Activated CD4-positive, alpha-beta memory T cell treated with anti-CD3 and anti-CD28 coated beads for 36 hours (primary cell): Measurements from ENCODE around the gene SSX2IP. TPM values are rescaled to one million over a fixed set of nuclear protein-coding genes. Genes with fewer than 3 reads are reported as not detected.
"Not testable (repeated sequence)": the region's sequence is repeated elsewhere in the genome, so short reads cannot be mapped to it uniquely, and the experiment has no call there.

Experiments used
- CTCF ChIA-PET: fragments of 350-600 bp; sonication (Branson Sonifier 250); formaldehyde crosslinking; loops from one replicate; lab custom pipeline; 2021; ENCODE audit warnings: antibody characterized with exemption, inconsistent platforms; lab: Charles Lee
- POLR2A ChIA-PET: fragments of 350-600 bp; sonication (Branson Sonifier 250); formaldehyde crosslinking; loops from one replicate; lab custom pipeline; 2021; ENCODE audit warnings: antibody characterized with exemption; lab: Charles Lee
- DNase-seq: peaks from one replicate; pipeline ENCODE4 v3.0.0-alpha.2; 2020
- H3K27ac Mint-ChIP-seq: one replicate; pipeline ENCODE4 v1.8.0; 2021; ENCODE audit warnings: mixed read lengths
- H3K27me3 Mint-ChIP-seq: one replicate; pipeline ENCODE4 v1.8.0; 2021; ENCODE audit warnings: mixed read lengths
- H3K36me3 Mint-ChIP-seq: one replicate; pipeline ENCODE4 v1.8.0; 2021; ENCODE audit warnings: mixed read lengths
- H3K4me1 Mint-ChIP-seq: one replicate; pipeline ENCODE4 v1.8.0; 2021; ENCODE audit warnings: low read depth, mixed read lengths
- H3K4me3 Mint-ChIP-seq: one replicate; pipeline ENCODE4 v1.8.0; 2021; ENCODE audit warnings: mild to moderate bottlenecking, mixed read lengths
- H3K9me3 Mint-ChIP-seq: one replicate; pipeline ENCODE4 v1.8.0; 2021; ENCODE audit warnings: mixed read lengths
- intact Hi-C: fragments of 100-400 bp; cut with micrococcal nuclease; formaldehyde crosslinking; loops from one replicate; pipeline ENCODE4 v1.15.1; 2023
- total RNA-seq, 2 experiments: library from RNA; stranded (reverse); gene quantifications; one replicate each; pipeline ENCODE4 v1.2.3, GENCODE V29; 2021

Gene SSX2IP
- total RNA-seq, 2 experiments from 2014 or later: 10.9 to 11.6 TPM

GRCh38 chr1:84724128-84724860 is 34.0 kb upstream of the SSX2IP start:
- POLR2A ChIA-PET: no interaction called here
- Mint-ChIP-seq H3K36me3 (no peaks in the 10 kb centered on the region), H3K9me3 (no peaks in the 10 kb centered on the region), H3K4me3 (no peak overlapping the region), H3K27ac (no peak overlapping the region), H3K4me1 (peaks cover 14% of the 10 kb centered on the region), H3K27me3 (no peaks in the 10 kb centered on the region)
- intact Hi-C loops: loop anchor here (1.0 to 5.0 kb wide), 2 partner anchors 57 to 282 kb away; no protein-coding TSS in a partner anchor
- CTCF ChIA-PET: interaction anchor here (0.6 to 3.3 kb wide), 38 partner anchors 8 to 583 kb away, joined by 3 to 19 read pairs (median 4); partner anchors contain the start of genes RPF1 and SSX2IP
- DNase-seq: peak; percentile 71

- Mint-ChIP-seq H3K4me1 (peaks cover 14% of the 10 kb centered on the region), H3K27me3 (no peaks in the 10 kb centered on the region), H3K36me3 (no peaks in the 10 kb centered on the region), H3K4me3 (no peak overlapping the region), H3K9me3 (no peaks in the 10 kb centered on the region), H3K27ac (no peak overlapping the region)
- intact Hi-C loops: loop anchor here (5.0 kb wide), 1 partner anchor 55 kb away; no protein-coding TSS in a partner anchor
- DNase-seq: no peak
- CTCF ChIA-PET: interaction anchor here (0.7 to 2.8 kb wide), 8 partner anchors 8 to 280 kb away, joined by 3 to 14 read pairs (median 4); no protein-coding TSS in a partner anchor
- POLR2A ChIA-PET: no interaction called here
These were observed 32.5 kb upstream of the SSX2IP start for GRCh38 chr1:84722794-84723193.

GRCh38 chr1:84721872-84722271 is 31.6 kb upstream of the SSX2IP start:
- POLR2A ChIA-PET, DNase-seq, H3K4me3 Mint-ChIP-seq, H3K36me3 Mint-ChIP-seq, H3K27ac Mint-ChIP-seq, H3K9me3 Mint-ChIP-seq, H3K27me3 Mint-ChIP-seq: not testable (repeated sequence)
- CTCF ChIA-PET: interaction anchor here (1.0 to 1.9 kb wide), 5 partner anchors 8 to 279 kb away, joined by 3 to 7 read pairs (median 5); no protein-coding TSS in a partner anchor
- peaks cover 14% of the 10 kb centered on the region for H3K4me1 Mint-ChIP-seq
- intact Hi-C loops: loop anchor here (1.0 to 5.0 kb wide), 2 partner anchors 32 to 55 kb away; partner anchors contain the start of gene SSX2IP

GRCh38 chr1:84721152-84721551 is 30.9 kb upstream of the SSX2IP start:
- no peaks in the 10 kb centered on the region for H3K36me3 Mint-ChIP-seq
- DNase-seq: peak; percentile 14
- ChIA-PET CTCF (interaction anchor here (0.8 to 1.9 kb wide), 8 partner anchors 14 to 279 kb away, joined by 3 to 7 read pairs (median 4); no protein-coding TSS in a partner anchor), POLR2A (no interaction called here)
- intact Hi-C loops: loop anchor here (1.0 to 5.0 kb wide), 2 partner anchors 31 to 54 kb away; partner anchors contain the start of gene SSX2IP
- H3K27me3 Mint-ChIP-seq: no peaks in the 10 kb centered on the region
- H3K9me3 Mint-ChIP-seq: no peaks in the 10 kb centered on the region
- no peak overlapping the region for H3K27ac Mint-ChIP-seq
- H3K4me1 Mint-ChIP-seq: peaks cover 14% of the 10 kb centered on the region
- no peak overlapping the region for H3K4me3 Mint-ChIP-seq

- no peak for DNase-seq
- ChIA-PET CTCF (interaction anchor here (0.8 to 1.8 kb wide), 6 partner anchors 15 to 278 kb away, joined by 3 to 5 read pairs (median 3); no protein-coding TSS in a partner anchor), POLR2A (no interaction called here)
- Mint-ChIP-seq H3K27me3 (no peaks in the 10 kb centered on the region), H3K9me3 (no peaks in the 10 kb centered on the region), H3K36me3 (no peaks in the 10 kb centered on the region), H3K4me3 (no peak overlapping the region), H3K27ac (no peak overlapping the region), H3K4me1 (peaks cover 14% of the 10 kb centered on the region)
- intact Hi-C loops: loop anchor here (5.0 kb wide), 1 partner anchor 53 kb away; no protein-coding TSS in a partner anchor
These were observed 30.0 kb upstream of the SSX2IP start for GRCh38 chr1:84720221-84720780.

GRCh38 chr1:84719543-84720217 is 29.4 kb upstream of the SSX2IP start:
- Mint-ChIP-seq H3K27ac (no peak overlapping the region), H3K4me3 (no peak overlapping the region), H3K36me3 (no peaks in the 10 kb centered on the region), H3K4me1 (peaks cover 14% of the 10 kb centered on the region), H3K9me3 (no peaks in the 10 kb centered on the region), H3K27me3 (no peaks in the 10 kb centered on the region)
- intact Hi-C loops: loop anchor here (5.0 kb wide), 1 partner anchor 52 kb away; no protein-coding TSS in a partner anchor
- DNase-seq: no peak
- POLR2A ChIA-PET: no interaction called here
- CTCF ChIA-PET: interaction anchor here (1.3 kb wide), 1 partner anchor 52 kb away, joined by 3 read pairs; no protein-coding TSS in a partner anchor

GRCh38 chr1:84715342-84716019 is 25.2 kb upstream of the SSX2IP start:
- ChIA-PET POLR2A (no interaction called here), CTCF (interaction anchor here (0.7 kb wide), 1 partner anchor 9 kb away, joined by 5 read pairs; no protein-coding TSS in a partner anchor)
- peaks cover 3% of the 10 kb centered on the region for H3K4me1 Mint-ChIP-seq
- H3K4me3 Mint-ChIP-seq: no peak overlapping the region
- intact Hi-C loops: no loop called here
- no peaks in the 10 kb centered on the region for H3K9me3 Mint-ChIP-seq
- no peaks in the 10 kb centered on the region for H3K27me3 Mint-ChIP-seq
- DNase-seq: no peak
- no peaks in the 10 kb centered on the region for H3K36me3 Mint-ChIP-seq
- H3K27ac Mint-ChIP-seq: no peak overlapping the region

- H3K4me1 Mint-ChIP-seq: no peaks in the 10 kb centered on the region
- H3K36me3 Mint-ChIP-seq: no peaks in the 10 kb centered on the region
- DNase-seq: no peak
- POLR2A ChIA-PET: no interaction called here
- no peak overlapping the region for H3K4me3 Mint-ChIP-seq
- no peaks in the 10 kb centered on the region for H3K9me3 Mint-ChIP-seq
- CTCF ChIA-PET: interaction anchor here (1.1 to 1.2 kb wide), 2 partner anchors 11 to 14 kb away, joined by 3 to 14 read pairs; no protein-coding TSS in a partner anchor
- peaks cover 2% of the 10 kb centered on the region for H3K27me3 Mint-ChIP-seq
- intact Hi-C loops: no loop called here
- H3K27ac Mint-ChIP-seq: no peak overlapping the region
These were observed 22.1 kb upstream of the SSX2IP start for GRCh38 chr1:84712276-84712874.

- no peak overlapping the region for H3K4me3 Mint-ChIP-seq
- H3K36me3 Mint-ChIP-seq: no peaks in the 10 kb centered on the region
- intact Hi-C loops: no loop called here
- no peak overlapping the region for H3K27ac Mint-ChIP-seq
- peaks cover 2% of the 10 kb centered on the region for H3K27me3 Mint-ChIP-seq
- H3K9me3 Mint-ChIP-seq: no peaks in the 10 kb centered on the region
- CTCF ChIA-PET: interaction anchor here (1.2 kb wide), 1 partner anchor 12 kb away, joined by 14 read pairs; no protein-coding TSS in a partner anchor
- POLR2A ChIA-PET: no interaction called here
- H3K4me1 Mint-ChIP-seq: no peaks in the 10 kb centered on the region
- DNase-seq: no peak
These were observed 21.6 kb upstream of the SSX2IP start for GRCh38 chr1:84711869-84712268.

- H3K4me3 Mint-ChIP-seq: no peak overlapping the region
- intact Hi-C loops: no loop called here
- no peak for DNase-seq
- H3K27ac Mint-ChIP-seq: no peak overlapping the region
- H3K36me3 Mint-ChIP-seq: no peaks in the 10 kb centered on the region
- peaks cover 2% of the 10 kb centered on the region for H3K27me3 Mint-ChIP-seq
- H3K4me1 Mint-ChIP-seq: no peaks in the 10 kb centered on the region
- no peaks in the 10 kb centered on the region for H3K9me3 Mint-ChIP-seq
- CTCF ChIA-PET: interaction anchor here (1.2 kb wide), 1 partner anchor 12 kb away, joined by 14 read pairs; no protein-coding TSS in a partner anchor
- POLR2A ChIA-PET: no interaction called here
These were observed 20.9 kb upstream of the SSX2IP start for GRCh38 chr1:84711121-84711520.

- Mint-ChIP-seq H3K9me3 (no peaks in the 10 kb centered on the region), H3K4me3 (no peak overlapping the region), H3K4me1 (no peaks in the 10 kb centered on the region), H3K27me3 (peaks cover 2% of the 10 kb centered on the region), H3K27ac (no peak overlapping the region), H3K36me3 (no peaks in the 10 kb centered on the region)
- intact Hi-C loops: no loop called here
- ChIA-PET CTCF (no interaction called here), POLR2A (no interaction called here)
- DNase-seq: no peak
These were observed 18.9 kb upstream of the SSX2IP start for GRCh38 chr1:84709131-84709530.
